A549 (cell line): ENCODE results near the gene YLPM1. TPM values are rescaled to one million over a fixed set of nuclear protein-coding genes. Genes with fewer than 3 reads are reported as not detected.
A peak's percentile ranks its signal among the peaks of the same experiment; 100 is the strongest.

ENCODE experiments used
- ATAC-seq, 2 experiments: fragments of 200-7000 bp in 1 of 2; fragments of >200 bp in 1 of 2; cut with Nextera tagmentation in 1 of 2; cut with Tn5 transposase in 1 of 2; 3 replicates each; pipeline versions ENCODE4 v1.8.0 to v1.9.1; 2018 to 2020; ENCODE audit warnings: mild to moderate bottlenecking in 1 of 2, moderate library complexity in 1 of 2
- CTCF ChIA-PET: fragments of 300-600 bp; sonication (Branson Sonifier 250); formaldehyde crosslinking; extraction: SDS; loops from one replicate; lab custom pipeline; 2021; ENCODE audit warnings: antibody characterized with exemption, inconsistent platforms; lab: Yijun Ruan, JAX
- POLR2A ChIA-PET: fragments of 350-600 bp; formaldehyde crosslinking; extraction: SDS; loops from one replicate; lab custom pipeline; 2021; ENCODE audit warnings: antibody characterized with exemption, inconsistent platforms; lab: Yijun Ruan, JAX
- DNase-seq, 2 experiments: peaks; one replicate each; pipeline versions ENCODE4 v3.0.0 to v3.0.0-alpha.2; 2011 to 2016; ENCODE audit warnings: low read depth in 1 of 2, low spot score in 1 of 2
- FAIRE-seq: peaks from 2 replicates; lab custom pipeline; 2011; peaks lifted over from hg19 to GRCh38; lab: Jason Lieb, UNC
- H3K27ac ChIP-seq, 2 experiments: fragments of >200 bp; sonication (Bioruptor Twin); formaldehyde crosslinking; 3 replicates each; pipeline ENCODE4 v1.5.1; 2016 to 2017
- H3K4me1 ChIP-seq: fragments of >200 bp; sonication (Bioruptor Twin); formaldehyde crosslinking; 3 replicates; pipeline ENCODE4 v1.6.1; 2016
- H3K4me2 ChIP-seq: fragments of >200 bp; sonication (Bioruptor Twin); formaldehyde crosslinking; 3 replicates; pipeline ENCODE4 v1.6.1; 2016
- H3K4me3 ChIP-seq: fragments of >200 bp; sonication (Bioruptor Twin); formaldehyde crosslinking; 3 replicates; pipeline ENCODE4 v1.5.1; 2016
- H3K9me3 ChIP-seq: fragments of >200 bp; sonication (Bioruptor Twin); formaldehyde crosslinking; 3 replicates; pipeline ENCODE4 v1.6.1; 2016
- ATOH8 ChIP-seq: fragments of 250-450 bp; sonication (Bioruptor Pico); IDR thresholded peaks from 2 replicates; pipeline ENCODE4 v1.5.0; 2020; ENCODE audit warnings: low read depth, mild to moderate bottlenecking, moderate library complexity
- BCL3 ChIP-seq: fragments of >200 bp; sonication (Bioruptor Twin); formaldehyde crosslinking; IDR thresholded peaks from 3 replicates; pipeline ENCODE4 v1.6.1; 2016
- CBX8 ChIP-seq: fragments of 200-600 bp; sonication (generic); IDR thresholded peaks from 2 replicates; pipeline ENCODE4 v1.6.1; 2016
- E2F6 ChIP-seq: IDR thresholded peaks from 2 replicates; pipeline ENCODE4 v1.6.1; 2012; ENCODE audit warnings: low read depth, borderline replicate concordance
- EHMT2 ChIP-seq: fragments of 200-600 bp; sonication (generic); IDR thresholded peaks from 2 replicates; pipeline ENCODE4 v1.6.1; 2016; ENCODE audit warnings: antibody characterized with exemption, low read depth, mild to moderate bottlenecking, moderate library complexity
- ESRRA ChIP-seq: fragments of 150-350 bp; IDR thresholded peaks from 2 replicates; pipeline ENCODE4 v1.6.1; 2014; ENCODE audit warnings: mild to moderate bottlenecking, low read length, borderline replicate concordance
- GATA3 ChIP-seq: IDR thresholded peaks from 2 replicates; pipeline ENCODE4 v1.6.1; 2012; ENCODE audit warnings: borderline replicate concordance
- HOXA7 ChIP-seq: fragments of 250-450 bp; sonication (Bioruptor Pico); IDR thresholded peaks from 2 replicates; pipeline ENCODE4 v1.5.0; 2020; ENCODE audit warnings: mild to moderate bottlenecking, moderate library complexity
- HOXB5 ChIP-seq: fragments of 250-450 bp; sonication (Bioruptor Pico); IDR thresholded peaks from 2 replicates; pipeline ENCODE4 v1.5.0; 2020; ENCODE audit warnings: mild to moderate bottlenecking, moderate library complexity
- JUN ChIP-seq, 2 experiments: fragments of >200 bp; sonication (Bioruptor Twin); formaldehyde crosslinking; IDR thresholded peaks; 2 replicates in 1 of 2; 3 replicates in 1 of 2; pipeline ENCODE4 v1.6.1; 2016 to 2017
- MAFK ChIP-seq: fragments of 450-650 bp; IDR thresholded peaks from 2 replicates; pipeline ENCODE4 v1.6.1; 2014; ENCODE audit not compliant: partially characterized antibody
- MAX ChIP-seq: IDR thresholded peaks from 2 replicates; pipeline ENCODE4 v1.6.1; 2012
- MYC ChIP-seq: IDR thresholded peaks from 2 replicates; pipeline ENCODE4 v1.6.1; 2012; ENCODE audit warnings: mild to moderate bottlenecking, inconsistent platforms, low read length, improper control_type of control experiment, borderline replicate concordance
- NFE2L2 ChIP-seq: fragments of 150-350 bp; conservative IDR thresholded peaks from 2 replicates; pipeline ENCODE4 v1.6.1; 2014; ENCODE audit warnings: low read length
- PHF8 ChIP-seq: fragments of 200-600 bp; sonication (generic); IDR thresholded peaks from 2 replicates; pipeline ENCODE4 v1.6.1; 2016; ENCODE audit warnings: low read depth, mild to moderate bottlenecking, antibody characterized with exemption, moderate library complexity, borderline replicate concordance
- POLR2A ChIP-seq: IDR thresholded peaks from 2 replicates; pipeline ENCODE4 v1.6.1; 2012; ENCODE audit warnings: mild to moderate bottlenecking, low read length
- TP53 ChIP-seq: fragments of 250-450 bp; sonication (Bioruptor Pico); IDR thresholded peaks from 2 replicates; pipeline ENCODE4 v1.5.0; 2021; ENCODE audit warnings: mild to moderate bottlenecking, moderate library complexity
- ZFP36 ChIP-seq: fragments of 450-650 bp; IDR thresholded peaks from 2 replicates; pipeline ENCODE4 v1.6.1; 2014; ENCODE audit warnings: borderline replicate concordance; ENCODE audit not compliant: partially characterized antibody
- ZNF302 ChIP-seq: fragments of 250-450 bp; sonication (Bioruptor Pico); IDR thresholded peaks from 2 replicates; pipeline ENCODE4 v1.9.0; 2021; ENCODE audit warnings: inconsistent platforms, mild to moderate bottlenecking, moderate library complexity
- WGBS: methylation state at CpG from one replicate; pipeline ENCODE4 v1.1.6; 2017; ENCODE audit errors: missing lambda C conversion rate; 5-methylcytosine and 5-hydroxymethylcytosine counted together
- polyA minus RNA-seq: library from RNA; depleted of rRNA, polyadenylated mRNA; stranded (reverse); fragments of >200 nt; gene quantifications from 2 replicates; pipeline ENCODE4 v1.2.3, GENCODE V29; 2011; rRNA and poly(A)+ RNA removed
- polyA plus RNA-seq, 4 experiments: library from polyadenylated mRNA; depleted of rRNA in 3 of 4; stranded (reverse); fragments of >200 nt; fragmentation: RNase III in 1 of 4; extraction: RNeasy Plus Mini Kit Qiagen cat#74134 plus additional on column Dnase treatment in 1 of 4; gene quantifications; 2 replicates in 3 of 4; 3 replicates in 1 of 4; pipeline ENCODE4 v1.2.3, GENCODE V29; 2011 to 2017
- TF ChIP-seq, protein P1 (sequence below): fragments of >200 bp; sonication (Bioruptor Twin); formaldehyde crosslinking; IDR thresholded peaks from 3 replicates; pipeline ENCODE4 v1.5.1; 2016
- TF ChIP-seq, protein P2 (sequence below): fragments of 250-450 bp; sonication (Bioruptor Pico); IDR thresholded peaks from 2 replicates; pipeline ENCODE4 v1.5.0; 2021; ENCODE audit warnings: mild to moderate bottlenecking, moderate library complexity, borderline replicate concordance

YLPM1 gene, protein sequence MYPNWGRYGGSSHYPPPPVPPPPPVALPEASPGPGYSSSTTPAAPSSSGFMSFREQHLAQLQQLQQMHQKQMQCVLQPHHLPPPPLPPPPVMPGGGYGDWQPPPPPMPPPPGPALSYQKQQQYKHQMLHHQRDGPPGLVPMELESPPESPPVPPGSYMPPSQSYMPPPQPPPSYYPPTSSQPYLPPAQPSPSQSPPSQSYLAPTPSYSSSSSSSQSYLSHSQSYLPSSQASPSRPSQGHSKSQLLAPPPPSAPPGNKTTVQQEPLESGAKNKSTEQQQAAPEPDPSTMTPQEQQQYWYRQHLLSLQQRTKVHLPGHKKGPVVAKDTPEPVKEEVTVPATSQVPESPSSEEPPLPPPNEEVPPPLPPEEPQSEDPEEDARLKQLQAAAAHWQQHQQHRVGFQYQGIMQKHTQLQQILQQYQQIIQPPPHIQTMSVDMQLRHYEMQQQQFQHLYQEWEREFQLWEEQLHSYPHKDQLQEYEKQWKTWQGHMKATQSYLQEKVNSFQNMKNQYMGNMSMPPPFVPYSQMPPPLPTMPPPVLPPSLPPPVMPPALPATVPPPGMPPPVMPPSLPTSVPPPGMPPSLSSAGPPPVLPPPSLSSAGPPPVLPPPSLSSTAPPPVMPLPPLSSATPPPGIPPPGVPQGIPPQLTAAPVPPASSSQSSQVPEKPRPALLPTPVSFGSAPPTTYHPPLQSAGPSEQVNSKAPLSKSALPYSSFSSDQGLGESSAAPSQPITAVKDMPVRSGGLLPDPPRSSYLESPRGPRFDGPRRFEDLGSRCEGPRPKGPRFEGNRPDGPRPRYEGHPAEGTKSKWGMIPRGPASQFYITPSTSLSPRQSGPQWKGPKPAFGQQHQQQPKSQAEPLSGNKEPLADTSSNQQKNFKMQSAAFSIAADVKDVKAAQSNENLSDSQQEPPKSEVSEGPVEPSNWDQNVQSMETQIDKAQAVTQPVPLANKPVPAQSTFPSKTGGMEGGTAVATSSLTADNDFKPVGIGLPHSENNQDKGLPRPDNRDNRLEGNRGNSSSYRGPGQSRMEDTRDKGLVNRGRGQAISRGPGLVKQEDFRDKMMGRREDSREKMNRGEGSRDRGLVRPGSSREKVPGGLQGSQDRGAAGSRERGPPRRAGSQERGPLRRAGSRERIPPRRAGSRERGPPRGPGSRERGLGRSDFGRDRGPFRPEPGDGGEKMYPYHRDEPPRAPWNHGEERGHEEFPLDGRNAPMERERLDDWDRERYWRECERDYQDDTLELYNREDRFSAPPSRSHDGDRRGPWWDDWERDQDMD (N-terminal part only)
- polyA plus RNA-seq (2011; rRNA removed) = 20.3 and 25.3 TPM in 2 replicates
- 11.1 and 12.3 TPM in 2 replicates for polyA plus RNA-seq (2012; cell fraction: cytosol; rRNA removed)
- polyA plus RNA-seq (2012; cell fraction: nucleus; rRNA removed) = 17.1 and 23.3 TPM in 2 replicates
- 37.8 to 39.1 TPM (median 37.9 TPM) in 3 replicates for polyA plus RNA-seq (2017; fragmentation: RNase III; extraction: RNeasy Plus Mini Kit Qiagen cat#74134 plus additional on column Dnase treatment)
- polyA minus RNA-seq = 29.3 and 30.0 TPM in 2 replicates

DNA sequence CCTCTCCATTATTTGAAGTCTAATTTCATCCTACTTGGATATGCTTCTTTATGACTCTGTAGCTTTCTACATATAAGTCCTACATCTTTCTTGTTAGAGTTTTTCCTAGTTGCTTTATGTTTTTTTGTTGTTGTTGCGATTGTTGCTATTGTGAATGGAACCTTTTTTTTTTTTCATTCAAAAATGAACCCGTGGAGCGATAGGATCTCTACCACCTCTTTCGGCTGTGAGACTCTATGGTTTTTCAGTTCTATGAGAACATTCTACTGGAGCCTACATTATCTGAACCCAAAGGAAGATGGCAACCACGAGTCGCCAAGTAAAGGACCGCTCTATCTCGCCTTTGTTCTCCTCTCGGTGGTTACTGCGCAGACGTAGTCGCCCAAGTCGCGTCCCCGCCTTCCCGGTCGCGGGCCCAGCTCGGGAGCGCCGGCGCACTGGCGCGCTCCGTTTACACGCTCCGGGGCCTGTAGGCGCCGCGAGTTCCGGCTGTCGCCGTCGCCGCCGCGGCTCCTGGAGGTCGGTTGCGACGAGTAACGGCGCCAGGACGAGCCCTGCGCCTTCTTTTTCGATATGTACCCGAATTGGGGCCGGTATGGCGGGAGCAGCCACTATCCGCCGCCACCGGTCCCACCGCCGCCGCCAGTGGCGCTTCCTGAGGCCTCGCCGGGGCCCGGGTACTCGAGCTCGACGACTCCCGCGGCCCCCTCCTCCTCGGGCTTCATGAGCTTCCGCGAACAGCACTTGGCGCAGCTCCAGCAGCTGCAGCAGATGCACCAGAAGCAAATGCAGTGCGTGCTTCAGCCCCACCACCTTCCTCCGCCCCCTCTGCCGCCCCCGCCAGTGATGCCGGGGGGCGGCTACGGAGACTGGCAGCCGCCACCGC lies at the start of gene YLPM1:
TSS of gene YLPM1 (plus strand) at position 400 of the 886 bp plus-strand sequence. CDS start at position 574, 174 bp downstream.
- ATAC-seq (peak; percentile 98), DNase-seq (peak; percentile 91 to 98), FAIRE-seq (no peak)
- peaks cover 20% of the 10 kb centered on the region for H3K4me1 ChIP-seq
- peak within 1 kb of the TSS; percentile 95 for H3K4me3 ChIP-seq
- ChIA-PET POLR2A (interaction anchor here (0.6 to 2.1 kb wide), 6 partner anchors 8 to 306 kb away, joined by 3 to 8 read pairs (median 4); partner anchors contain the start of gene ZC2HC1C), CTCF (interaction anchor here (0.6 to 2.9 kb wide), 31 partner anchors 10 to 813 kb away, joined by 3 to 14 read pairs (median 4); partner anchors contain the start of genes AREL1, FCF1 and LTBP2)
- no peak for TF ChIP-seq ESRRA
- TF ChIP-seq MAX = peak; percentile 80
- TF ChIP-seq, protein P1, sequence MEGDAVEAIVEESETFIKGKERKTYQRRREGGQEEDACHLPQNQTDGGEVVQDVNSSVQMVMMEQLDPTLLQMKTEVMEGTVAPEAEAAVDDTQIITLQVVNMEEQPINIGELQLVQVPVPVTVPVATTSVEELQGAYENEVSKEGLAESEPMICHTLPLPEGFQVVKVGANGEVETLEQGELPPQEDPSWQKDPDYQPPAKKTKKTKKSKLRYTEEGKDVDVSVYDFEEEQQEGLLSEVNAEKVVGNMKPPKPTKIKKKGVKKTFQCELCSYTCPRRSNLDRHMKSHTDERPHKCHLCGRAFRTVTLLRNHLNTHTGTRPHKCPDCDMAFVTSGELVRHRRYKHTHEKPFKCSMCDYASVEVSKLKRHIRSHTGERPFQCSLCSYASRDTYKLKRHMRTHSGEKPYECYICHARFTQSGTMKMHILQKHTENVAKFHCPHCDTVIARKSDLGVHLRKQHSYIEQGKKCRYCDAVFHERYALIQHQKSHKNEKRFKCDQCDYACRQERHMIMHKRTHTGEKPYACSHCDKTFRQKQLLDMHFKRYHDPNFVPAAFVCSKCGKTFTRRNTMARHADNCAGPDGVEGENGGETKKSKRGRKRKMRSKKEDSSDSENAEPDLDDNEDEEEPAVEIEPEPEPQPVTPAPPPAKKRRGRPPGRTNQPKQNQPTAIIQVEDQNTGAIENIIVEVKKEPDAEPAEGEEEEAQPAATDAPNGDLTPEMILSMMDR = peak; percentile 56
- TF ChIP-seq, protein P2, sequence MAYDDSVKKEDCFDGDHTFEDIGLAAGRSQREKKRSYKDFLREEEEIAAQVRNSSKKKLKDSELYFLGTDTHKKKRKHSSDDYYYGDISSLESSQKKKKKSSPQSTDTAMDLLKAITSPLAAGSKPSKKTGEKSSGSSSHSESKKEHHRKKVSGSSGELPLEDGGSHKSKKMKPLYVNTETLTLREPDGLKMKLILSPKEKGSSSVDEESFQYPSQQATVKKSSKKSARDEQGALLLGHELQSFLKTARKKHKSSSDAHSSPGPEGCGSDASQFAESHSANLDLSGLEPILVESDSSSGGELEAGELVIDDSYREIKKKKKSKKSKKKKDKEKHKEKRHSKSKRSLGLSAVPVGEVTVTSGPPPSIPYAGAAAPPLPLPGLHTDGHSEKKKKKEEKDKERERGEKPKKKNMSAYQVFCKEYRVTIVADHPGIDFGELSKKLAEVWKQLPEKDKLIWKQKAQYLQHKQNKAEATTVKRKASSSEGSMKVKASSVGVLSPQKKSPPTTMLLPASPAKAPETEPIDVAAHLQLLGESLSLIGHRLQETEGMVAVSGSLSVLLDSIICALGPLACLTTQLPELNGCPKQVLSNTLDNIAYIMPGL (CRISPR knock-in tag) = peak; percentile 82; the same call in 1 of the 2 replicates
- TF ChIP-seq PHF8 = peak; percentile 97
- TF ChIP-seq ZNF302 (CRISPR knock-in tag) = no peak
- TF ChIP-seq HOXA7 (CRISPR knock-in tag) = no peak
- TF ChIP-seq HOXB5 (CRISPR knock-in tag) = no peak
- peak; percentile 50 for TF ChIP-seq GATA3
- no peak for TF ChIP-seq NFE2L2
- TF ChIP-seq POLR2A = peak; percentile 91
- TF ChIP-seq TP53 (CRISPR knock-in tag) = no peak
- TF ChIP-seq E2F6 = peak; percentile 62; the same call in 1 of the 2 replicates
- TF ChIP-seq BCL3 = peak; percentile 88; the same call in 2 of the 3 replicates
- TF ChIP-seq ATOH8 (CRISPR knock-in tag) = no peak
- peak in 1 of 2 experiments; percentile 92; a peak in 4 of 5 replicates for TF ChIP-seq JUN (IDR thresholded peaks at IDR 0.05)
- TF ChIP-seq MYC = no peak
- no peak for TF ChIP-seq ZFP36
- no peak for TF ChIP-seq MAFK
- 0 out of 2 replicates have a peak, but pooled peaks have one; percentile 40 for TF ChIP-seq EHMT2
- TF ChIP-seq CBX8 = no peak
- H3K27ac ChIP-seq = peak within 1 kb of the TSS; percentile 87 to 98
- under 1% methylated on average over 40 of the region's 76 CpGs for WGBS
- peak within 1 kb of the TSS; percentile 84 for H3K4me2 ChIP-seq
- H3K9me3 ChIP-seq = no peaks in the 10 kb centered on the region
